A673 (cell line): ENCODE measurements around the gene HBA2.

Experiments
- CTCF ChIP-seq: fragments of 300-800, 200-600 bp; sonication (generic); conservative IDR thresholded peaks from 2 replicates; pipeline ENCODE4 v1.5.1; 2017; ENCODE audit warnings: low read depth, mild to moderate bottlenecking, antibody characterized with exemption, low read length, moderate library complexity, mixed read lengths
- EZH2 ChIP-seq: fragments of 200-600 bp; sonication (generic); IDR thresholded peaks from 2 replicates; pipeline ENCODE4 v1.6.1; 2017; ENCODE audit warnings: borderline replicate concordance, low read depth, mild to moderate bottlenecking, mixed read lengths, antibody characterized with exemption, low read length; ENCODE audit not compliant: poor library complexity, severe bottlenecking

DNA sequence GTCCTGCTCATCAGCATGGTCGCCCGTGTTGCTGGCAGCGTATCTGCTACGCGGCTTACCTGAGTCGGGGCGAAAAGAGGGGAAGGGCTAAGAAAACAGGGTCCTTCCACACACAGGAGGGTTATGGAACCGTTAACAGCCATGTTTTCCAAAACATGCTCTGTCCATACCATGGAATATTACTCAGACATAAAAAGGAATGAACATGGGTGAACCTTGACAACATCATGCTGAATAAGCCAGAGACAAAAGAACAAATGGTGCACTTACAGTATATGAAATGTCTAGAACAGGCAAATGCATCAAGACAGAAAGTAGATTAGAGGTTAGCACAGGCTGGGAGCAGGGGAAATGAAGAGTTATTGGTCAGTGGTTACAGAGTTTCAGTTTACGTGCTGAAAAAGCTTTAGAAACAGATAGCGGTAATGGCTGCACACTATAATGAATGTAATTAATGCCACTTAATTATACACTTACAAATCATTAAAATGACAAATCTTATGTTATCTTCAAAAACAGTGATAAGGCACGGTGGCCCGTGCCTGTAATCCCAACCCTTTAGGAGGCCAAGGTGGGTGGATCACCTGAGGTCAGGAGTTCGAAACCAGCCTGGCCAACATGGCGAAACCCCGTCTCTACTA is 42.0 kb upstream of the HBA2 start:
- TF ChIP-seq CTCF (no peak), EZH2 (no peak)
